Upper lobe of left lung (tissue), 6 donors: ENCODE measurements around the gene ZNF362. TPM values are rescaled to one million over a fixed set of nuclear protein-coding genes. Genes with fewer than 3 reads are reported as not detected.

Experiments used
- ATAC-seq, 2 donors: fragments of 200-7000 bp; cut with Tn5 transposase; one replicate each; pipeline ENCODE4 v1.9.1; 2022; ENCODE audit warnings: mild to moderate bottlenecking in 2 of 2, moderate library complexity in 2 of 2; ENCODE audit not compliant: low FRiP score in 2 of 2
- DNase-seq, 2 donors: peaks; one replicate each; pipeline ENCODE4 v3.0.0-alpha.2; 2019 to 2020
- H3K27ac ChIP-seq, 4 donors: fragments of 200-600 bp; sonication (generic); one replicate each; pipeline ENCODE4 v1.5.1; 2016 to 2019
- H3K27me3 ChIP-seq, 4 donors: fragments of 200-600 bp; sonication (generic); one replicate each; pipeline ENCODE4 v1.5.1; 2017 to 2019
- H3K36me3 ChIP-seq, 4 donors: fragments of 200-600 bp; sonication (generic); one replicate each; pipeline ENCODE4 v1.5.1; 2016 to 2019
- H3K4me1 ChIP-seq, 4 donors: fragments of 200-600 bp; sonication (generic); one replicate each; pipeline ENCODE4 v1.5.1; 2018 to 2019
- H3K4me3 ChIP-seq, 4 donors: fragments of 200-600 bp; sonication (generic); one replicate each; pipeline ENCODE4 v1.5.1; 2017 to 2019; ENCODE audit warnings: mild to moderate bottlenecking in 2 of 4, moderate library complexity in 1 of 4
- H3K9me3 ChIP-seq, 4 donors: fragments of 200-600 bp; sonication (generic); one replicate each; pipeline ENCODE4 v1.5.1; 2018 to 2019
- CTCF ChIP-seq, 6 experiments: fragments of 450-650 bp in 4 of 6; fragments of 200-600 bp in 2 of 6; sonication (generic) in 2 of 6; IDR thresholded peaks; one replicate each; pipeline ENCODE4 v1.5.1; 2016 to 2019; ENCODE audit warnings: antibody characterized with exemption in 6 of 6
- EP300 ChIP-seq, 4 donors: sonication (generic); formaldehyde crosslinking; IDR thresholded peaks; one replicate each; pipeline ENCODE4 v1.5.1; 2017; ENCODE audit warnings: antibody characterized with exemption in 4 of 4, control low read depth in 2 of 4
- POLR2A ChIP-seq, 4 donors: fragments of 450-650 bp; IDR thresholded peaks; one replicate each; pipeline ENCODE4 v1.5.1; 2016 to 2017; ENCODE audit warnings: antibody characterized with exemption in 4 of 4, mild to moderate bottlenecking in 2 of 4
- POLR2AphosphoS5 ChIP-seq, 2 donors: sonication (generic); formaldehyde crosslinking; IDR thresholded peaks; one replicate each; pipeline ENCODE4 v1.5.1; 2017; ENCODE audit warnings: antibody characterized with exemption in 2 of 2
- WGBS, 2 donors: methylation state at CpG; one replicate each; pipeline ENCODE4 v1.1.5; 2017 to 2018; 5-methylcytosine and 5-hydroxymethylcytosine counted together
- total RNA-seq, 6 donors: library from RNA; depleted of rRNA in 4 of 6; stranded (reverse); fragments of >200 nt in 4 of 6; gene quantifications; one replicate each; pipeline versions ENCODE4 v1.1.0 to v1.2.1, GENCODE V29; 2016 to 2021
- donor health status: DM: no; HTN: no; CAD: no; lungs with moderate emphysema.
- donor health status: DM: no; HTN: yes; CAD: no; lungs with severe emphysema.

ZNF362 gene
- total RNA-seq, 6 donors from 2014 or later = 14.9 to 41.0 (median 21.3) TPM

- no peak for DNase-seq
- H3K36me3 ChIP-seq = peaks cover 40 to 75% (median 57%) of the 10 kb centered on the region in 4 donors
- TF ChIP-seq CTCF (IDR thresholded peaks at IDR 0.05) = no peak
- TF ChIP-seq EP300 (IDR thresholded peaks at IDR 0.05) = no peak
- peak in 1 of 2 donors; percentile 25 for TF ChIP-seq POLR2AphosphoS5 (IDR thresholded peaks at IDR 0.05)
- TF ChIP-seq POLR2A (IDR thresholded peaks at IDR 0.05) = no peak
- H3K27ac ChIP-seq = peak overlapping the region; percentile 86 to 99 (median 94)
- no peaks in the 10 kb centered on the region for H3K9me3 ChIP-seq
- WGBS, 2 donors = 80 to 83% methylated on average over 10 of the region's 10 CpGs
- peaks cover 77 to 87% (median 80%) of the 10 kb centered on the region in 4 donors for H3K4me1 ChIP-seq
- ATAC-seq = no peak
- H3K4me3 ChIP-seq = no peak overlapping the region
- H3K27me3 ChIP-seq = no peaks in the 10 kb centered on the region
These were observed 76.1 kb downstream of the ZNF362 start for GRCh38 chr1:33332357-33332789.

- no peak overlapping the region for H3K4me3 ChIP-seq
- TF ChIP-seq POLR2AphosphoS5 (IDR thresholded peaks at IDR 0.05) (no peak), POLR2A (IDR thresholded peaks at IDR 0.05) (peak in 1 of 4 donors; percentile 43)
- peaks cover 40 to 70% (median 53%) of the 10 kb centered on the region in 4 donors for H3K36me3 ChIP-seq
- no peaks in the 10 kb centered on the region for H3K9me3 ChIP-seq
- DNase-seq (peak in 1 of 2 donors; percentile 81), ATAC-seq (peak in 1 of 2 donors; percentile 80)
- H3K27ac ChIP-seq = peak overlapping the region; percentile 86 to 99 (median 94)
- peaks cover 77 to 87% (median 80%) of the 10 kb centered on the region in 4 donors for H3K4me1 ChIP-seq
- no peaks in the 10 kb centered on the region for H3K27me3 ChIP-seq
- 66 to 80% methylated on average over 5 of the region's 5 CpGs for whole genome bisulfite sequencing, 2 donors
These were observed 76.6 kb downstream of the ZNF362 start for GRCh38 chr1:33332881-33333280.

GRCh38 chr1:33334081-33334552, 77.8 kb downstream of the ZNF362 start:
- peaks cover 75 to 88% (median 81%) of the 10 kb centered on the region in 4 donors for H3K4me1 ChIP-seq
- TF ChIP-seq POLR2AphosphoS5 (IDR thresholded peaks at IDR 0.05) (peak; percentile 75 to 90), POLR2A (IDR thresholded peaks at IDR 0.05) (peak in 2 of 4 donors; percentile 17 to 67), CTCF (IDR thresholded peaks at IDR 0.05) (no peak), EP300 (IDR thresholded peaks at IDR 0.05) (peak; percentile 39 to 81 (median 63))
- peak overlapping the region in 1 of 4 donors; percentile 8 for H3K4me3 ChIP-seq
- DNase-seq (peak in 1 of 2 donors; percentile 73), ATAC-seq (peak; percentile 37 to 49)
- H3K9me3 ChIP-seq = no peaks in the 10 kb centered on the region
- 34 to 50% methylated on average over 17 of the region's 17 CpGs for WGBS, 2 donors
- H3K27me3 ChIP-seq = no peaks in the 10 kb centered on the region
- peak overlapping the region; percentile 86 to 99 (median 94) for H3K27ac ChIP-seq
- H3K36me3 ChIP-seq = peaks cover 28 to 57% (median 42%) of the 10 kb centered on the region in 4 donors

- 38 to 40% methylated on average over 4 of the region's 4 CpGs for WGBS, 2 donors
- Histone ChIP-seq H3K27me3 (no peaks in the 10 kb centered on the region), H3K4me1 (peaks cover 82 to 97% (median 88%) of the 10 kb centered on the region in 4 donors), H3K36me3 (peaks cover 19 to 48% (median 33%) of the 10 kb centered on the region in 4 donors), H3K4me3 (peak overlapping the region in 1 of 4 donors; percentile 8), H3K27ac (peak overlapping the region; percentile 86 to 99 (median 94)), H3K9me3 (no peaks in the 10 kb centered on the region)
- TF ChIP-seq EP300 (IDR thresholded peaks at IDR 0.05) = no peak
- TF ChIP-seq CTCF (IDR thresholded peaks at IDR 0.05) = no peak
- peak in 1 of 4 donors; percentile 59 for TF ChIP-seq POLR2A (IDR thresholded peaks at IDR 0.05)
- TF ChIP-seq POLR2AphosphoS5 (IDR thresholded peaks at IDR 0.05) = peak in 1 of 2 donors; percentile 50
- ATAC-seq (peak in 1 of 2 donors; percentile 16), DNase-seq (peak in 1 of 2 donors; percentile 51)
These were observed 78.7 kb downstream of the ZNF362 start for GRCh38 chr1:33335020-33335419.

GRCh38 chr1:33336580-33336979, 80.3 kb downstream of the ZNF362 start:
- WGBS, 2 donors = 73 to 80% methylated on average over 9 of the region's 9 CpGs
- H3K27me3 ChIP-seq = no peaks in the 10 kb centered on the region
- TF ChIP-seq EP300 (IDR thresholded peaks at IDR 0.05) (no peak), CTCF (IDR thresholded peaks at IDR 0.05) (no peak), POLR2A (IDR thresholded peaks at IDR 0.05) (no peak), POLR2AphosphoS5 (IDR thresholded peaks at IDR 0.05) (no peak)
- H3K36me3 ChIP-seq = peaks cover 3 to 41% (median 17%) of the 10 kb centered on the region in 4 donors
- peaks cover 97 to 100% (median 98%) of the 10 kb centered on the region in 4 donors for H3K4me1 ChIP-seq
- no peaks in the 10 kb centered on the region for H3K9me3 ChIP-seq
- peak in 1 of 2 donors; percentile 21 for DNase-seq
- H3K4me3 ChIP-seq = no peak overlapping the region
- peak overlapping the region; percentile 90 to 99 (median 98) for H3K27ac ChIP-seq
- no peak for ATAC-seq
